Aorta (tissue), 5 donors: ENCODE measurements around the gene SYPL1. TPM values are rescaled to one million over a fixed set of nuclear protein-coding genes. Genes with fewer than 3 reads are reported as not detected.

Source experiments
- ATAC-seq: fragments of 200-7000 bp; cut with Tn5 transposase; one replicate; pipeline ENCODE4 v1.9.1; 2022; ENCODE audit warnings: moderate library complexity; ENCODE audit not compliant: low FRiP score
- DNase-seq, 2 donors: peaks; one replicate each; pipeline ENCODE4 v3.0.0-alpha.2; 2020
- H3K27ac ChIP-seq, 2 donors: one replicate each; pipeline ENCODE4 v1.5.1; 2013; ENCODE audit warnings: low read length in 2 of 2, mild to moderate bottlenecking in 2 of 2, moderate library complexity in 2 of 2, control low read depth in 1 of 2, inconsistent platforms in 1 of 2, low read depth in 1 of 2
- H3K27me3 ChIP-seq, 2 donors: one replicate each; pipeline ENCODE4 v1.6.1; 2013; ENCODE audit warnings: control low read depth in 1 of 2, low read length in 1 of 2, mild to moderate bottlenecking in 1 of 2, moderate library complexity in 1 of 2; ENCODE audit not compliant: insufficient read depth in 2 of 2, control insufficient read depth in 1 of 2
- H3K36me3 ChIP-seq, 2 donors: one replicate each; pipeline ENCODE4 v1.6.1; 2013; ENCODE audit warnings: control low read depth in 1 of 2, low read length in 1 of 2, mild to moderate bottlenecking in 1 of 2; ENCODE audit not compliant: insufficient read depth in 2 of 2, control insufficient read depth in 1 of 2
- H3K4me1 ChIP-seq, 2 donors: one replicate each; pipeline ENCODE4 v1.6.1; 2013; ENCODE audit warnings: low read length in 2 of 2, control low read depth in 1 of 2, mild to moderate bottlenecking in 1 of 2, moderate library complexity in 1 of 2; ENCODE audit not compliant: insufficient read depth in 2 of 2, control insufficient read depth in 1 of 2
- H3K4me3 ChIP-seq, 2 donors: one replicate each; pipeline ENCODE4 v1.5.1; 2013; ENCODE audit warnings: low read length in 2 of 2, control low read depth in 1 of 2, mild to moderate bottlenecking in 1 of 2
- H3K9me3 ChIP-seq: one replicate; pipeline ENCODE4 v1.6.1; 2013; ENCODE audit warnings: mild to moderate bottlenecking, low read length; ENCODE audit not compliant: control insufficient read depth
- WGBS, 2 donors: extraction: QIAGEN DNeasy Blood & Tissue Kit; methylation state at CpG; one replicate each; pipeline ENCODE4 v1.1.7; 2013; 5-methylcytosine and 5-hydroxymethylcytosine counted together
- intact Hi-C, 2 donors: fragments of 100-400 bp; cut with DNase I; formaldehyde crosslinking; loops; one replicate each; pipeline versions ENCODE4 v1.14.2 to v1.15.0; 2022
- long read RNA-seq, 2 donors: library from polyadenylated mRNA; unstranded; transcript quantifications; one replicate each; pipeline ENCODE4 v2.0.0, GENCODE V29; 2020 to 2021
- polyA plus RNA-seq, 2 donors: library from polyadenylated mRNA; stranded (reverse); fragments of 200-250 nt; gene quantifications; one replicate each; pipeline ENCODE4 v1.2.3, GENCODE V29; 2013
- total RNA-seq, 2 donors: library from RNA; stranded (reverse); fragmentation: NEBNext Ultra II Directional; extraction: Animal tissue kit (Norgen Biotek cat#: 25700); gene quantifications; one replicate each; pipeline ENCODE4 v1.2.1, GENCODE V29; 2021
- donor health status: healthy with polysubstance abuse.
- donor health status: Bipolar disorder and iron deficiency.
- donor health status: DM: no; HTN: no; CAD: no.
- donor health status: DM: no; HTN: no; CAD: no.
- donor health status: DM: yes; HTN: yes; CAD: no.

Gene SYPL1
- total RNA-seq (10 to 100 TPM; 69.1 to 70.5 TPM), polyA plus RNA-seq (10 to 100 TPM; 38.9 to 56.0 TPM)
- long read RNA-seq, donor 1, transcript SYPL1-202 (5 exons, 2,151 nt): major isoform, 290 of 326 reads
- long read RNA-seq, donor 1, transcript SYPL1-205 (6 exons, 1,193 nt): minor isoform, 11 of 326 reads
- long read RNA-seq, donor 1, partial matches to known transcripts: 6 of 326 reads
- long read RNA-seq, donor 1, other reads (novel, unspliced or antisense): 17 of 326 reads
- long read RNA-seq, donor 2, transcript SYPL1-202 (5 exons, 2,151 nt): major isoform, 56 of 70 reads
- long read RNA-seq, donor 2, partial matches to known transcripts: 3 of 70 reads
- long read RNA-seq, donor 2, other reads (novel, unspliced or antisense): 9 of 70 reads

DNA sequence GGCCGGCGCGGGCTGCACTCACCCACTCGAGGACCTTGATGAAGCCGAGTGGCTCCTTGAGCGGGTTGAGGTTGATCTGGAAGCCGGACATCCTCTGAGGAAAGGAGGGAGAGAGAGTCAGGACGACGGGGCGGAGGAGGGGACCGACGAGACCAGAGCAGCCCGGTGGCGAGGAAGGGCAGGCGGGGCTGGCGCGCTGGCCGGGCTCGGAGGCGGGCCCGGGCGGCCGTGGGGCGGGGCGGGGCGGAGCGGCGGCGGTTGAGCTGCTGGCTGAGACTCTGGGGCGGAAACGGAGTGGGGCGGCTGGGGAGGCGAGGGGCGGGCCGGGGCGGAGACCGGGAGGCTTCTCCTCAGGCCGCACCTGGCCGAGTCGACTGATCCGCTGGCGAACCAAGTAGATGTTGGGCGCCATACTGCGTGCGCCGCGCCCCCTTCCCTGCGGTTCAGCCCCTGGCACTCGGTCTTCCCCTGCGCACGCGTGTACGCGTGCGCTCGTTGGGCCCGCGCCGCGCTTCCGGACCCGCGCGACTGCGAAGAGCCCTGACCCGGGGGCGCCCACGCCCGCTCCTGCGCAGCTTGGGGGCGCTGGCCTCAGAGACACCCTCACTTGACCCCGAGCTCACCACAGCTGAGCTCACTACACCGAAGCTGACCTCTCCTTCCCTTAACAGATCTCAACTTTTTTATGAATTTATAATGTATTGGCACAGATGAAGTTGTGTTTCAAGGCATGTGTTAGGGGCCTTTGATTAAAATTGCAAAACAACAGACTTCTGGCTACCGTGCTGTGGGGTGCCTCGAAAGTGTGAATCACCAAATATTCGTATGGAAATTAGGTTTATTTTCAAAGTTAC is at the start of gene SYPL1:
Gene SYPL1 (minus strand): TSS at position 195 of the 854 bp plus-strand sequence. CDS start 104 bp downstream, at position 91.
- H3K27me3 ChIP-seq: no peaks in the 10 kb centered on the region
- peaks cover 2 to 3% of the 10 kb centered on the region in 2 donors for H3K4me1 ChIP-seq
- 1% methylated on average over 48 to 76 of the region's 76 CpGs for WGBS, 2 donors
- peak within 1 kb of the TSS; percentile 62 to 67 for H3K4me3 ChIP-seq
- ATAC-seq: peak; percentile 97
- intact Hi-C loops: loop anchor here (1.0 to 5.0 kb wide), 3 partner anchors 40 to 47 kb away; no protein-coding TSS in a partner anchor
- peak within 1 kb of the TSS; percentile 76 to 96 for H3K27ac ChIP-seq
- H3K36me3 ChIP-seq: no peaks in the 10 kb centered on the region
- no peaks in the 10 kb centered on the region for H3K9me3 ChIP-seq
- DNase-seq: peak; percentile 96 to 97

DNA sequence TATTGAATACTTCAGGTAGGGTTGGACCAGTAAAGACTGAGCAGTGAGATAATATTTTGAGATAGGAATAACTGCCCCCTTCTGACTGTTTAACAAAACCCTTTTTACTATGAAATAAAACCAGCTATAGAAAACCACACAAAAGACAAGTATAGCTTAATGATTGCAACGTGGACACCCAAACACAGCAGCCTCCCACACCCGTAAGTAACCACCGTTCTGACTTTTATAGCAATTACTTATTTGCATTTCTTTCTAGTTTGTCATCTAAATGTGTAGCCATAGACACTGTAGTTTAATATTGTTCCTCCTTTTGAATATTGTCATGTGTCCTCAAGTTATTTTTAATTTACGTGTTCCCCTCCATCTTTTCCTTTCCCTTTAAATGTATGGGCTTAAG is 42.9 kb upstream of the SYPL1 start:
- H3K4me1 ChIP-seq: no peaks in the 10 kb centered on the region
- no peaks in the 10 kb centered on the region for H3K9me3 ChIP-seq
- ATAC-seq (no peak), DNase-seq (no peak)
- intact Hi-C loops: loop anchor here in 1 of 2 donors (10.0 kb wide), 1 partner anchor 500 kb away; no protein-coding TSS in a partner anchor
- H3K27me3 ChIP-seq: no peaks in the 10 kb centered on the region
- H3K27ac ChIP-seq: no peak overlapping the region
- WGBS, 2 donors: 73 to 74% methylated on average over 4 of the region's 4 CpGs
- H3K36me3 ChIP-seq: no peaks in the 10 kb centered on the region
- no peak overlapping the region for H3K4me3 ChIP-seq

- no peaks in the 10 kb centered on the region for H3K27me3 ChIP-seq
- H3K36me3 ChIP-seq: no peaks in the 10 kb centered on the region
- H3K9me3 ChIP-seq: no peaks in the 10 kb centered on the region
- no peaks in the 10 kb centered on the region for H3K4me1 ChIP-seq
- ATAC-seq (peak; percentile 95), DNase-seq (peak; percentile 87 to 93)
- H3K4me3 ChIP-seq: no peak overlapping the region
- no peak overlapping the region for H3K27ac ChIP-seq
- intact Hi-C loops: loop anchor here (1.0 to 10.0 kb wide), 4 partner anchors 42 to 499 kb away; partner anchors contain the start of gene SYPL1 (in 1 of the 2)
- WGBS, 2 donors: 47 to 48% methylated on average over 15 of the region's 15 CpGs
These were observed 41.9 kb upstream of the SYPL1 start for GRCh38 chr7:106153891-106154449.

DNA sequence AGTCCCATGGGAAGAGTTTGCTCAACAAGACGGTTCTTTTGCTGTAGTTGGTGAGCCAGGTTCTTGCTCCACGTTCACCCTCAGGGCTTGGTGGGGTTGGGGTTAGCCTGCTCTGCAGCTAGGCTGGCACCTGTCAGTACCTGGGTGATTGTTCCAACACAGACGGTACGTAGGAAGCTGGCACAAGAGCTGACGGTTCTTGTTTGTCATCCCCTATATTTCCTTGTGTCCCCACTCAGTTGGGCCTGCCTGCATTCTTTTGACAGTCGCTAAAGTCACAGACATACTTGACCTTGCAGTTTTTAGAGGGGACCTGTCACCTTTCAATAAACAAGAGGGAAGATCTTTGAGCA is 40.2 kb upstream of the SYPL1 start:
- no peak for DNase-seq
- no peaks in the 10 kb centered on the region for H3K27me3 ChIP-seq
- no peaks in the 10 kb centered on the region for H3K4me1 ChIP-seq
- no peak overlapping the region for H3K4me3 ChIP-seq
- 74 to 80% methylated on average over 6 of the region's 6 CpGs for WGBS, 2 donors
- no peak for ATAC-seq
- H3K27ac ChIP-seq: no peak overlapping the region
- no peaks in the 10 kb centered on the region for H3K9me3 ChIP-seq
- intact Hi-C loops: loop anchor here in 1 of 2 donors (2.0 to 10.0 kb wide), 3 partner anchors 40 to 497 kb away; partner anchors contain the start of gene SYPL1
- no peaks in the 10 kb centered on the region for H3K36me3 ChIP-seq

- ATAC-seq: no peak
- H3K4me3 ChIP-seq: no peak overlapping the region
- intact Hi-C loops: loop anchor here in 1 of 2 donors (2.0 to 10.0 kb wide), 3 partner anchors 39 to 497 kb away; partner anchors contain the start of gene SYPL1
- WGBS, 2 donors: 84 to 85% methylated on average over 7 of the region's 7 CpGs
- H3K4me1 ChIP-seq: no peaks in the 10 kb centered on the region
- no peaks in the 10 kb centered on the region for H3K27me3 ChIP-seq
- H3K27ac ChIP-seq: no peak overlapping the region
- H3K36me3 ChIP-seq: no peaks in the 10 kb centered on the region
- no peaks in the 10 kb centered on the region for H3K9me3 ChIP-seq
- no peak for DNase-seq
These were observed 39.6 kb upstream of the SYPL1 start for GRCh38 chr7:106151459-106152312.

GRCh38 chr7:106143711-106144337 is 31.7 kb upstream of the SYPL1 start:
- DNase-seq: no peak
- Histone ChIP-seq H3K4me3 (no peak overlapping the region), H3K4me1 (peaks cover 0 to 7% of the 10 kb centered on the region in 2 donors), H3K36me3 (no peaks in the 10 kb centered on the region), H3K9me3 (no peaks in the 10 kb centered on the region), H3K27me3 (no peaks in the 10 kb centered on the region), H3K27ac (no peak overlapping the region)
- ATAC-seq: no peak
- intact Hi-C loops: no loop called here
- whole genome bisulfite sequencing, 2 donors: 95% methylated on average over 10 of the region's 10 CpGs

- Histone ChIP-seq H3K27ac (no peak overlapping the region), H3K9me3 (no peaks in the 10 kb centered on the region), H3K4me1 (peaks cover 0 to 7% of the 10 kb centered on the region in 2 donors), H3K4me3 (no peak overlapping the region), H3K27me3 (no peaks in the 10 kb centered on the region), H3K36me3 (no peaks in the 10 kb centered on the region)
- ATAC-seq: no peak
- 100% methylated on average over 1 of the region's 1 CpG for WGBS, 2 donors
- DNase-seq: no peak
- intact Hi-C loops: no loop called here
These were observed 30.0 kb upstream of the SYPL1 start for GRCh38 chr7:106142136-106142535.
